Liver (tissue), 3 donors: ENCODE measurements around the gene GALNT9.

Experiments used
- ATF3 ChIP-seq: IDR thresholded peaks from 2 replicates; pipeline ENCODE4 v1.6.1; 2016; ENCODE audit warnings: antibody characterized with exemption
- CTCF ChIP-seq: fragments of 150-350 bp; IDR thresholded peaks from 2 replicates; pipeline ENCODE4 v1.5.1; 2017; ENCODE audit warnings: improper control_type of control experiment, low read depth, low read length; ENCODE audit not compliant: missing input control
- FOXA2 ChIP-seq: IDR thresholded peaks from 2 replicates; pipeline ENCODE4 v1.6.1; 2016; ENCODE audit warnings: antibody characterized with exemption
- HNF4A ChIP-seq, 2 donors: conservative IDR thresholded peaks; 2 replicates each; pipeline ENCODE4 v1.6.1; 2016; ENCODE audit warnings: antibody characterized with exemption in 2 of 2, mild to moderate bottlenecking in 2 of 2
- JUND ChIP-seq, 2 donors: IDR thresholded peaks; 2 replicates each; pipeline ENCODE4 v1.6.1; 2016; ENCODE audit warnings: antibody characterized with exemption in 2 of 2
- MAX ChIP-seq: IDR thresholded peaks from 2 replicates; pipeline ENCODE4 v1.6.1; 2016; ENCODE audit warnings: antibody characterized with exemption
- RAD21 ChIP-seq, 2 donors: IDR thresholded peaks; 2 replicates each; pipeline ENCODE4 v1.6.1; 2016; ENCODE audit warnings: antibody characterized with exemption in 2 of 2, mild to moderate bottlenecking in 2 of 2
- REST ChIP-seq: IDR thresholded peaks from 2 replicates; pipeline ENCODE4 v1.6.1; 2016; ENCODE audit warnings: antibody characterized with exemption, mild to moderate bottlenecking
- SP1 ChIP-seq: IDR thresholded peaks from 2 replicates; pipeline ENCODE4 v1.6.1; 2018; ENCODE audit warnings: antibody characterized with exemption, mild to moderate bottlenecking
- TAF1 ChIP-seq: conservative IDR thresholded peaks from 2 replicates; pipeline ENCODE4 v1.6.1; 2016; ENCODE audit warnings: antibody characterized with exemption, mild to moderate bottlenecking
- YY1 ChIP-seq: IDR thresholded peaks from 2 replicates; pipeline ENCODE4 v1.6.1; 2016; ENCODE audit warnings: antibody characterized with exemption, mild to moderate bottlenecking
- ZBTB33 ChIP-seq: IDR thresholded peaks from 2 replicates; pipeline ENCODE4 v1.6.1; 2016; ENCODE audit warnings: antibody characterized with exemption
- donor health status: healthy.
- donor health status: healthy.

- TF ChIP-seq SP1 (no peak), TAF1 (no peak), HNF4A (conservative IDR thresholded peaks at IDR 0.05) (no peak), ATF3 (no peak), REST (no peak), ZBTB33 (no peak), CTCF (no peak), YY1 (no peak), MAX (no peak), FOXA2 (no peak), JUND (IDR thresholded peaks at IDR 0.05) (no peak), RAD21 (IDR thresholded peaks at IDR 0.05) (no peak)
Observed at GRCh38 chr12:132255642-132256041, 73.7 kb downstream of the GALNT9 start.
